RWPE2 (cell line): ENCODE data around the gene RRP7A.
"Not testable (repeated sequence)": the region's sequence is repeated elsewhere in the genome, so short reads cannot be mapped to it uniquely, and the experiment has no call there.

Experiments used
- ATAC-seq: fragments of 200-7000 bp; cut with Tn5 transposase; 3 replicates; pipeline ENCODE4 v1.9.1; 2021; ENCODE audit warnings: low read depth
- DNase-seq: peaks from one replicate; pipeline ENCODE4 v3.0.0-alpha.2; 2020; ENCODE audit warnings: low spot score
- H3K27ac ChIP-seq: fragments of 450-650 bp; 2 replicates; pipeline ENCODE4 v1.5.1; 2017; ENCODE audit warnings: mild to moderate bottlenecking; ENCODE audit not compliant: poor library complexity, severe bottlenecking
- H3K27me3 ChIP-seq: fragments of 250-450 bp; sonication (Bioruptor Pico); 2 replicates; pipeline ENCODE4 v1.5.1; 2021; ENCODE audit warnings: mild to moderate bottlenecking, moderate library complexity; ENCODE audit not compliant: insufficient read depth, poor library complexity, severe bottlenecking
- H3K36me3 ChIP-seq: fragments of 250-450 bp; sonication (Bioruptor Pico); 2 replicates; pipeline ENCODE4 v1.5.1; 2020; ENCODE audit warnings: low read depth, mild to moderate bottlenecking, moderate library complexity
- H3K4me1 ChIP-seq: fragments of 250-450 bp; sonication (Bioruptor Pico); 2 replicates; pipeline ENCODE4 v1.5.1; 2021; ENCODE audit warnings: mild to moderate bottlenecking, moderate library complexity; ENCODE audit not compliant: insufficient read depth, poor library complexity, severe bottlenecking
- H3K4me3 ChIP-seq: fragments of 250-450 bp; sonication (Bioruptor Pico); 2 replicates; pipeline ENCODE4 v1.5.1; 2021; ENCODE audit warnings: mild to moderate bottlenecking, moderate library complexity; ENCODE audit not compliant: severe bottlenecking
- H3K9me3 ChIP-seq: fragments of 250-450 bp; sonication (Bioruptor Pico); 2 replicates; pipeline ENCODE4 v1.5.1; 2021; ENCODE audit warnings: mild to moderate bottlenecking, moderate library complexity; ENCODE audit not compliant: severe bottlenecking
- CTCF ChIP-seq: fragments of 450-650 bp; IDR thresholded peaks from one replicate; pipeline ENCODE4 v1.5.1; 2017; ENCODE audit warnings: mild to moderate bottlenecking, moderate library complexity; ENCODE audit not compliant: poor library complexity, severe bottlenecking

Gene RRP7A

GRCh38 chr22:42533638-42533977 lies 14.0 kb upstream of the RRP7A start:
- H3K4me1 ChIP-seq, result no peaks in the 10 kb centered on the region
- DNase-seq (no peak), ATAC-seq (no peak)
- H3K27me3 ChIP-seq, result no peaks in the 10 kb centered on the region
- H3K36me3 ChIP-seq, result no peaks in the 10 kb centered on the region
- no peak for TF ChIP-seq CTCF
- H3K27ac ChIP-seq, result no peak overlapping the region
- H3K4me3 ChIP-seq, result no peak overlapping the region
- H3K9me3 ChIP-seq, result no peaks in the 10 kb centered on the region

GRCh38 chr22:42531401-42532084 lies 11.9 kb upstream of the RRP7A start:
- H3K9me3 ChIP-seq, H3K27ac ChIP-seq: not testable (repeated sequence)

GRCh38 chr22:42529435-42529834 lies 9.8 kb upstream of the RRP7A start:
- H3K9me3 ChIP-seq, H3K36me3 ChIP-seq, H3K27me3 ChIP-seq, H3K27ac ChIP-seq, H3K4me1 ChIP-seq, H3K4me3 ChIP-seq, ATAC-seq, DNase-seq: not testable (repeated sequence)

More at GRCh38 chr22:42531401-42532084, 11.9 kb upstream of the RRP7A start:
- ATAC-seq, H3K4me1 ChIP-seq, H3K27me3 ChIP-seq, H3K36me3 ChIP-seq, H3K4me3 ChIP-seq, DNase-seq: not testable (repeated sequence)

- H3K4me1 ChIP-seq, result no peaks in the 10 kb centered on the region
- TF ChIP-seq CTCF, result no peak
- H3K27me3 ChIP-seq, result no peaks in the 10 kb centered on the region
- no peak overlapping the region for H3K4me3 ChIP-seq
- H3K36me3 ChIP-seq, result no peaks in the 10 kb centered on the region
- no peak; the same call in 2 of the 3 replicates for ATAC-seq
- H3K9me3 ChIP-seq, result no peaks in the 10 kb centered on the region
- no peak for DNase-seq
- no peak overlapping the region for H3K27ac ChIP-seq
These were observed 9.2 kb upstream of the RRP7A start for GRCh38 chr22:42528591-42529307.

GRCh38 chr22:42522546-42522945 lies 3.0 kb upstream of the RRP7A start:
- H3K4me3 ChIP-seq, result no peak overlapping the region
- TF ChIP-seq CTCF, result no peak
- no peak for ATAC-seq
- H3K27me3 ChIP-seq, result no peaks in the 10 kb centered on the region
- H3K36me3 ChIP-seq, result peaks cover 3% of the 10 kb centered on the region; the same call in 1 of the 2 replicates
- no peaks in the 10 kb centered on the region for H3K9me3 ChIP-seq
- DNase-seq, result no peak
- H3K4me1 ChIP-seq, result peaks cover 7% of the 10 kb centered on the region
- H3K27ac ChIP-seq, result no peak overlapping the region

- H3K27ac ChIP-seq, result no peak overlapping the region
- no peak for TF ChIP-seq CTCF
- H3K36me3 ChIP-seq, result peaks cover 9% of the 10 kb centered on the region; the same call in 1 of the 2 replicates
- H3K27me3 ChIP-seq, result no peaks in the 10 kb centered on the region
- DNase-seq (no peak), ATAC-seq (no peak)
- no peak overlapping the region for H3K4me3 ChIP-seq
- H3K4me1 ChIP-seq, result peaks cover 7% of the 10 kb centered on the region
- no peaks in the 10 kb centered on the region for H3K9me3 ChIP-seq
These were observed 1.6 kb upstream of the RRP7A start for GRCh38 chr22:42521228-42521546.

GRCh38 chr22:42518638-42519524 lies 715 bp downstream of the RRP7A start:
- peak; percentile 60 for ATAC-seq
- DNase-seq, H3K9me3 ChIP-seq, H3K27me3 ChIP-seq, H3K36me3 ChIP-seq, H3K4me1 ChIP-seq: not testable (repeated sequence)
- peak overlapping the region; percentile 95 for H3K4me3 ChIP-seq
- H3K27ac ChIP-seq, result peak overlapping the region; percentile 55
